NCI-H1417 (cell line): ENCODE measurements around the gene TUSC1.
A peak's percentile ranks its signal among the peaks of the same experiment; 100 is the strongest.
"Not testable (repeated sequence)": the region's sequence is repeated elsewhere in the genome, so short reads cannot be mapped to it uniquely, and the experiment has no call there.

Source experiments
- DNase-seq, 3 experiments: peaks; one replicate each; lab custom pipeline; 2025; lab: John Stamatoyannopoulos, UW

The TUSC1 gene

GRCh38 chr9:25678147-25678666 lies at the start of gene TUSC1:
Gene TUSC1, minus strand, starts transcription at chr9:25678444. Its CDS starts 132 bp downstream, at chr9:25678312.
- peak; percentile 41 to 62 (median 55) for DNase-seq

GRCh38 chr9:25726871-25727410 lies 48.7 kb upstream of the TUSC1 start:
- no peak for DNase-seq

- DNase-seq = no peak
Observed at GRCh38 chr9:25724424-25724823, 46.2 kb upstream of the TUSC1 start.

- peak in 1 of 3 experiments; percentile 8 for DNase-seq
Observed at GRCh38 chr9:25716220-25716872, 38.1 kb upstream of the TUSC1 start.

GRCh38 chr9:25709941-25710340 lies 31.7 kb upstream of the TUSC1 start:
- no peak for DNase-seq

- DNase-seq = no peak
Observed at GRCh38 chr9:25704800-25705199, 26.6 kb upstream of the TUSC1 start.

GRCh38 chr9:25703701-25704357 lies 25.6 kb upstream of the TUSC1 start:
- DNase-seq = no peak

GRCh38 chr9:25702536-25702935 lies 24.3 kb upstream of the TUSC1 start:
- DNase-seq = no peak

GRCh38 chr9:25700899-25701298 lies 22.7 kb upstream of the TUSC1 start:
- not testable (repeated sequence) for DNase-seq

- no peak for DNase-seq
Observed at GRCh38 chr9:25700430-25700829, 22.2 kb upstream of the TUSC1 start.

- DNase-seq = no peak
Observed at GRCh38 chr9:25691786-25692185, 13.5 kb upstream of the TUSC1 start.

- no peak for DNase-seq
Observed at GRCh38 chr9:25684321-25684720, 6.1 kb upstream of the TUSC1 start.

- no peak for DNase-seq
Observed at GRCh38 chr9:25681266-25681665, 3.0 kb upstream of the TUSC1 start.

GRCh38 chr9:25678846-25679360 lies 659 bp upstream of the TUSC1 start:
- peak in 1 of 3 experiments; percentile 20 for DNase-seq

- DNase-seq = peak; percentile 25 to 46 (median 43)
Observed at GRCh38 chr9:25677301-25678146, 720 bp downstream of the TUSC1 start.

GRCh38 chr9:25675858-25676257 lies 2.4 kb downstream of the TUSC1 start:
- DNase-seq = not testable (repeated sequence)

GRCh38 chr9:25658571-25658970 lies 19.7 kb downstream of the TUSC1 start:
- DNase-seq = no peak

GRCh38 chr9:25654417-25654816 lies 23.8 kb downstream of the TUSC1 start:
- no peak for DNase-seq

GRCh38 chr9:25648116-25648515 lies 30.1 kb downstream of the TUSC1 start:
- no peak for DNase-seq

- no peak for DNase-seq
Observed at GRCh38 chr9:25636026-25636425, 42.2 kb downstream of the TUSC1 start.

GRCh38 chr9:25629231-25629630 lies 49.0 kb downstream of the TUSC1 start:
- DNase-seq = no peak
